ENCODE data around the gene ARL4A. TPM values are rescaled to one million over a fixed set of nuclear protein-coding genes. Genes with fewer than 3 reads are reported as not detected.
A peak's percentile ranks its signal among the peaks of the same experiment; 100 is the strongest.

Gene ARL4A
- total and polyA plus RNA-seq, 9 of the 15 experiments (the other 6 are each of a cell fraction or from before 2014, with no cell fraction given) = 118 to 688 (median 172) TPM

GRCh38 chr7:12722636-12723605, 35.5 kb downstream of the ARL4A start (continued):
- peak; percentile 83 to 91 for TF ChIP-seq MLLT1 (IDR thresholded peaks at IDR 0.05)
- 0 out of 2 replicates have a peak, but pooled peaks have one; percentile 43 for TF ChIP-seq ATF4 (CRISPR knock-in tag; IDR thresholded peaks at IDR 0.05)

- H3K9ac ChIP-seq (ENCODE audit: insufficient read depth in 1 of 2, low read depth in 2 of 2, low read length in 2 of 2) = peak overlapping the region in 1 of 2 experiments; percentile 71; a peak in 2 of 4 replicates
- FAIRE-seq (no peak), DNase-seq (ENCODE audit: extremely low read depth in 1 of 4, low spot score in 3 of 4) (peak in 1 of 4 experiments; percentile 67), ATAC-seq (no peak)
- H3K36me3 ChIP-seq (ENCODE audit: control insufficient read depth, insufficient read depth, low read length) = no peaks in the 10 kb centered on the region
- no peaks in the 10 kb centered on the region for H3K9me1 ChIP-seq (ENCODE audit: control insufficient read depth, insufficient read depth, low read length)
- in situ Hi-C loops (cut with MboI) (no loop called here), intact Hi-C loops (cut with micrococcal nuclease) (loop anchor here (1.0 kb wide), 1 partner anchor 10 kb away; no protein-coding TSS in a partner anchor)
- no peaks in the 10 kb centered on the region for H3K9me3 ChIP-seq (replicated peaks; ENCODE audit: control insufficient read depth, insufficient read depth, low read depth, low read length)
- H3K4me2 ChIP-seq (ENCODE audit: insufficient read depth, low read length) = peak overlapping the region; percentile 66; the same call in 1 of the 2 replicates
- peaks cover 20 to 78% of the 10 kb centered on the region in 2 experiments for H3K4me1 ChIP-seq (replicated peaks in 1 of 2; ENCODE audit: control insufficient read depth in 2 of 2, insufficient read depth in 2 of 2, low read length in 2 of 2)
- CTCF ChIA-PET (ENCODE audit: low intra/inter-chr PET ratio) = no interaction called here
- H2AFZ ChIP-seq (ENCODE audit: low read depth, low read length) = peak overlapping the region; percentile 52
- 5% methylated on average over 4 of the region's 4 CpGs for WGBS (ENCODE audit: insufficient coverage, low coverage, missing lambda C conversion rate)
- H3K4me3 ChIP-seq = no peak overlapping the region
- no TSS peak for BruUV-seq (replicated peaks)
- POLR2A ChIA-PET = interaction anchor here (0.7 to 4.6 kb wide), 7 partner anchors 8 to 19 kb away, joined by 3 to 52 read pairs (median 3); no protein-coding TSS in a partner anchor
- H3K79me2 ChIP-seq (ENCODE audit: control insufficient read depth, insufficient read depth, low read length) = peaks cover 76% of the 10 kb centered on the region
- H4K20me1 ChIP-seq (replicated peaks; ENCODE audit: control insufficient read depth, insufficient read depth, low read length) = no peaks in the 10 kb centered on the region
- H3K27me3 ChIP-seq (ENCODE audit: control insufficient read depth in 2 of 2, insufficient read depth in 2 of 2, low read length in 2 of 2) = no peaks in the 10 kb centered on the region
- peak overlapping the region; percentile 95 for H3K27ac ChIP-seq (ENCODE audit: extremely low read depth, low read depth, low read length)
- TF ChIP-seq IRF9 (tag; IDR thresholded peaks at IDR 0.05) = 0 out of 2 replicates have a peak, but pooled peaks have one; percentile 47
- 0 out of 2 replicates have a peak, but pooled peaks have one; percentile 20 for TF ChIP-seq CUX1 (CRISPR knock-in tag; IDR thresholded peaks at IDR 0.05)
Measured at GRCh38 chr7:12725575-12726316, 38.3 kb downstream of the ARL4A start.
